ENCODE results near the gene ZSWIM4.
"Not testable (repeated sequence)": the region's sequence is repeated elsewhere in the genome, so short reads cannot be mapped to it uniquely, and the experiment has no call there.

- TF ChIP-seq POLR2A (IDR thresholded peaks at IDR 0.05); POLR2AphosphoS5 (IDR thresholded peaks at IDR 0.05); CTCF (IDR thresholded peaks at IDR 0.05 in 8 of 11, conservative IDR thresholded peaks at IDR 0.05 in 3 of 11): not testable (repeated sequence)
Measured at GRCh38 chr19:13851734-13852114, 56.5 kb downstream of the ZSWIM4 start.

All from spleen (tissue), 7 donors.